ENCODE results near the gene CCDC60.

CCDC60 gene, protein sequence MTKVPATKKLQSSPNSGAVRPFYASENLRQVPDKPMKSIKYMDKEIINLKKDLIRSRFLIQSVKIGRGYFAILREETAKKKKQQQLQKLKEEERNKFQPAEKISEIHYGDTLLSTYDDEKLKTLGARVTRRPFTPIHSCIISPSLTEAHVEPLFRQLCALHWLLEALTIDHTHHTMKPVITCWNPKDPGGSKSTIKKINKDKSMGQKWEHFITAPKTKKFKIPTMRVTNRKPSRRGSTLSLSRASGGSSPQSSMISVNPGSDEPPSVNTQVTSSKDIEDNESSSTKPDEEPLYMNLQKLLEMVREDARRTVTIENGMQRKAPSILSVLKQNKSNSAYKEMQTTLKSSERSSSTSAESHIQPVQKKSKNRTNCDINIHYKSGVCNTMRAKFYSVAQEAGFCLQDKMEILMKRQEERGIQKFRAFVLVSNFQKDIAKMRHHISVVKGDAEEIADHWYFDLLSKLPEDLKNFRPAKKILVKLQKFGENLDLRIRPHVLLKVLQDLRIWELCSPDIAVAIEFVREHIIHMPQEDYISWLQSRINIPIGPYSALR

GRCh38 chr12:119334430-119335170 is at the start of gene CCDC60:
TSS of gene CCDC60 (plus strand) at chr12:119334729. CDS start at chr12:119335177, 448 bp downstream.
- in situ Hi-C loops (cut with MboI; ENCODE audit: low sequenced_read_pairs) = no loop called here

DNA sequence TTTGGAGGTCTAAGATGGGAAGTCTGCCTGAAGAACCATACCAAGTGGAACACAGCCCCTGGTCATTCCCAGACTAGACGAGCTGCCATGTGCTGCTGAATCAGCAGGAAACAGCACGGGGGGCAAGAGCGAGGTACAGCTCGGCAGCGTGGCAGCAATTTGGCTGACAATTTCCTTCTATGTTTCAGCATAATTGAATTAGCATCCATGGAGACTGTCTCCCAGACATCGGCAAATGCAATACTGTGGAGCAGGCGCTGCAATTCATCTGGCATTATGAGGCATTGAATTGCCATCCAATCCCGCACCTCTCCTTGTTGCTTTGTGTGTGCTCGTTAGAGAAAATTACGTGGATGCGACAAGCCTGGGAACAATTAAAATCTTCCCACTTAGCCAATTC is 46.0 kb upstream of the CCDC60 start:
- in situ Hi-C loops (cut with MboI; ENCODE audit: low sequenced_read_pairs) = no loop called here

GRCh38 chr12:119292893-119293630 is 41.5 kb upstream of the CCDC60 start:
- in situ Hi-C loops (cut with MboI; ENCODE audit: low sequenced_read_pairs) = no loop called here

DNA sequence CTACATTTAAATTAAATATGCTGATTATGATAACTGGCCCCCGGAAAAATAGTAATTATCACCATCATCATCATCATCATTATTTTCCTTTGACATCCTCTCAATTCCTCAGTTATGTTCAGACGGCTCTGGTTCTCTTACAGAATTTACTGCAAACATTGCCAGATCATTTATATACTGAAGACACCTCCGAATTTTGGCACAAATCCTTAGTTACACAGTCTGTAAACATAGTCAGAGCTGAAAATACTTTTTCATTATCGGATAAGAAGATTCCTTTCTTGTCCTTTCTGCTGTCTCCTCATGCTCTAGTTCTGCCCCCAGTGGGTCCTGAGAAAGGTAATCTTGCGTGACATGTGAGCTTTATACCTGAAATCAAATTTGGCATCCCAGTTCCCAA is 40.3 kb upstream of the CCDC60 start:
- in situ Hi-C loops (cut with MboI; ENCODE audit: low sequenced_read_pairs) = no loop called here

- in situ Hi-C loops (cut with MboI; ENCODE audit: low sequenced_read_pairs) = no loop called here
These were observed 38.0 kb upstream of the CCDC60 start for GRCh38 chr12:119296535-119296934.

- in situ Hi-C loops (cut with MboI; ENCODE audit: low sequenced_read_pairs) = no loop called here
These were observed 35.4 kb upstream of the CCDC60 start for GRCh38 chr12:119299130-119299529.

GRCh38 chr12:119301379-119301778 is 33.1 kb upstream of the CCDC60 start:
- in situ Hi-C loops (cut with MboI; ENCODE audit: low sequenced_read_pairs) = no loop called here

- in situ Hi-C loops (cut with MboI; ENCODE audit: low sequenced_read_pairs) = no loop called here
These were observed 32.0 kb upstream of the CCDC60 start for GRCh38 chr12:119302451-119303080.

GRCh38 chr12:119306593-119306992 is 27.9 kb upstream of the CCDC60 start:
- in situ Hi-C loops (cut with MboI; ENCODE audit: low sequenced_read_pairs) = no loop called here

- in situ Hi-C loops (cut with MboI; ENCODE audit: low sequenced_read_pairs) = no loop called here
These were observed 26.8 kb upstream of the CCDC60 start for GRCh38 chr12:119307747-119308146.

DNA sequence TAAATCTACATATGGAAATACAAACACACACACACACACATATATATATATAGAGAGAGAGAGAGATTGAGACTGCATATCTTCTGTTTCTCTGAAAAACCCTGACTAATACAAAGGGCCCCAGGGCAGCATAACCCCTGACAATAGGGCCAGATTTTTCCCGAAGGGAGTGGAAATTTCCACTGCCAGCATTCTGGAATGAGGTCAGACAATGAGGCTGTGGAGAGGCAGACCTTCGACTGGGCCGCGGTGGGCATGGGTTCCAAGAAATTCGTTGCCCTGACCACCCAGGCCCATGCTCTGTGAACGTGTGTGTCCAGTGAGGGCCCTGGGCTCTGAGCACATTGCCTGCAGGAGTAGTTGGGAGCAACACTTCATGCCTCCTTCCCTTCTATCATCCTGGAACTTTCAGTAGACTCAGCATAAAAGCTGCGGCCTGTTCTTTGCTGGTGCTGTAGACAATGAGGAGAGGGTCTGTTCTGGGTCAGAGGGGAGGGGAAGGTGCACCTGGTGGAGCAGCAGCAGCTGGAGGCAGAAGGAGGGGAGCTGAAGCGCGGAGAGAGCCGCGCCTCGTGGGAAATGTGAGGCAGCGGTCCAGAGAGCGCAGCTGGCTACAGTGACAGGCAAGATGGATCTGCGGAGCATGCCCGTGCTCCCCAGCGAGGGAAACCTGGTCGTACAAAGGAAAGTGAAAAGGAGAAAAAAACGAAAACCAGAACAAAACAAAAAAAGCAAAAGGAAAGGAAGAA is 25.6 kb upstream of the CCDC60 start:
- in situ Hi-C loops (cut with MboI; ENCODE audit: low sequenced_read_pairs) = no loop called here

GRCh38 chr12:119311878-119312277 is 22.7 kb upstream of the CCDC60 start:
- in situ Hi-C loops (cut with MboI; ENCODE audit: low sequenced_read_pairs) = no loop called here

DNA sequence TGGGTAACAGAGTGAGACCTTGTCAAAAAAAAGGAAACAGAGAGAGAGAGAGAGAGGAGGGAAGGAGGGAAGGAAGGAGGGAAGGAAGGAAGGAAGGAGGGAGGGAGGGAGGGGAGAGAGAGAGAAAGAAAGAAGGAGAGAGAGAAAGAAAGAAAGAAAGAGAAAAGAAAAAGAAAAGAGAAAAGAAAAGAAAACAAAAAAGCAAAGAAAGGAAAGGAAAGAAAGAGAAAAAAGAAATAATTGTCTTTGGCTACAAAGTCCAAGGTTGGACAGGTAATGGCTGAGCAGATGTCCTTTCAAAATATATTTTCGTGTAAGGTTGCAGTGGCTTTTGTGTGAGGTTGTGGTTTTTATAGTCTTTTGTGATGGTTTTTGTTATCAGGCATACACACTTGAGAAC is 21.6 kb upstream of the CCDC60 start:
- in situ Hi-C loops (cut with MboI; ENCODE audit: low sequenced_read_pairs) = no loop called here

GRCh38 chr12:119314290-119314689 is 20.2 kb upstream of the CCDC60 start:
- in situ Hi-C loops (cut with MboI; ENCODE audit: low sequenced_read_pairs) = no loop called here

DNA sequence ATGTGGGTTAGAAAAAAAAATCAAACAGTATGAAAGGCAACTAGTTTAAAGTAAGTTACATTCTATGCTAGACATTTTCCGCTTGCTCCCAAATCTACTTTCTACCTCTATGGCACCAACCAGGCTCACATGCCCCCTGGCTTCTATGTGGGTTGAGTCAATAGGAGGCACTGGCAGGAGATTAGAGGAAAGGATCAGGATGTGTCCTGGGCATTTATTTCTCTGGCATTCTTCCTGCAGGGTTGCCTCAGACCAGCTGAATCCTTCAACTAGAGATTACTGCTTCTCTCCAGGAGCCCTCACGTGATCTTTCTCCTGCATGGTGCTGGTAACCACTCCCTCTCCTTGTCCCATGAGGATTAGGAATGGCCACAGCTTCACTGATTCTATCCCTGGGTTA is 14.9 kb upstream of the CCDC60 start:
- in situ Hi-C loops (cut with MboI; ENCODE audit: low sequenced_read_pairs) = no loop called here

- in situ Hi-C loops (cut with MboI; ENCODE audit: low sequenced_read_pairs) = no loop called here
These were observed 13.9 kb upstream of the CCDC60 start for GRCh38 chr12:119320678-119321077.

DNA sequence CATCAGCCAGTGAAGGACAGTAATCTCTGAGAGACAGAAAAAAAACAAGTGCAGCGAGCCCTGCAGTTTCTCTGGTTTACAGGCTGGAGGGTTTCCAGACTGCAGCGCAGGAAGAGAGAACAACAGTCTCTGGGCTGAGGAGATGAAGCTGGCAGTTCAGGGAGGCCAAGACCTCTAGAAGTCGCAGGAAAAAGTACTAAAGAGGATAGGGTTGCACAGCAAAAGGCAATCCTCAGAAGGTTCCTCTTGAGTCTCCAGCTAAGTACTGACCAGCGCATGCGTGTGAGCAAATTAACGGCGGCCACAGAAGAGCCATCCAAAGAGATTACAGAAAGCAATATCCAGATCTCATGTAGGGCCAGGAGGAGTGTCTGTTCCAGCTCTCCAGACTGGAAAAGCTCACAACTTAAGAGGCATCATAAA is 12.2 kb upstream of the CCDC60 start:
- in situ Hi-C loops (cut with MboI; ENCODE audit: low sequenced_read_pairs) = no loop called here

DNA sequence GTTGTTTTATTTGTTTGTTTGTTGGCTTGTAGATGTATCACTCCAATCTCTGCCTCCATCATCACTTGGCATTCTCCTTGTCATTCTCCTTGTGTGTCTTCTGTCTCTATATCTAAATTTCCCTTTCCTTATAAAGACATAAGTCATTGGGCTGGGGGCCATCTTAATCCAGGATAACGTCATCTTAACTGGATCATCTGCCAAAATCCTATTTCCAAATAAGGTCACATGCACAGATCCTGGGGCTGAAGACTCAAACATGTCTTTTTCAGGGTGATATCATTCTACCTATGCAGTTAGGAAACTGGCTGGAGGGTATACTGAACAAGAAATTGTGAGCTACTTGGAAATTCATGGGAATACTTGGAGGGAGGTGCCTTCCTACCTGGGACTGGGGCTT is 8.7 kb upstream of the CCDC60 start:
- in situ Hi-C loops (cut with MboI; ENCODE audit: low sequenced_read_pairs) = no loop called here

- in situ Hi-C loops (cut with MboI; ENCODE audit: low sequenced_read_pairs) = no loop called here
These were observed 8.2 kb upstream of the CCDC60 start for GRCh38 chr12:119326341-119326740.

DNA sequence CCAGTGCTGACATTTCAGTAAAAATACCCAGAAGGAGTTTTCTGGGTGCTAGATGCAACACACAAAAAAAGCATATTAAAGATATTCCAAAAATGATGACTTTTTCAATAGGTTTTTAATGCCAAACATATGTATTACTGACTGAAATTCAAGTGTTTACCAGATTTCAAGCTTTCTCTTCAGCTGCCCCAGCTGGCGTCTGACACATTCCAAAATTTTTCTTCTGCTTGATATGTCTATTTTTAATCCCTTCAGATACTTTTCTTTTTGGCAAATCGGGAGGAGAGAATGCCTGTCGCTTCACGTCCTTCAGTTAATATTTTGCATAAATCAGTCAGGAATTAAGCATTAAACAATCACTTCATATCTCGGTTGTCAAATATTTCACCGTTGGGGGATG is 7.1 kb upstream of the CCDC60 start:
- in situ Hi-C loops (cut with MboI; ENCODE audit: low sequenced_read_pairs) = no loop called here

Measured in HL-60/S4 (cell line).